ENCODE results near the gene CD93. TPM values are rescaled to one million over a fixed set of nuclear protein-coding genes. Genes with fewer than 3 reads are reported as not detected.

Gene CD93
- total and polyA plus RNA-seq, 2 of the 8 experiments (the other 6 are each of a cell fraction or from before 2014, with no cell fraction given), result under 0.01 to 0.07 TPM

DNA sequence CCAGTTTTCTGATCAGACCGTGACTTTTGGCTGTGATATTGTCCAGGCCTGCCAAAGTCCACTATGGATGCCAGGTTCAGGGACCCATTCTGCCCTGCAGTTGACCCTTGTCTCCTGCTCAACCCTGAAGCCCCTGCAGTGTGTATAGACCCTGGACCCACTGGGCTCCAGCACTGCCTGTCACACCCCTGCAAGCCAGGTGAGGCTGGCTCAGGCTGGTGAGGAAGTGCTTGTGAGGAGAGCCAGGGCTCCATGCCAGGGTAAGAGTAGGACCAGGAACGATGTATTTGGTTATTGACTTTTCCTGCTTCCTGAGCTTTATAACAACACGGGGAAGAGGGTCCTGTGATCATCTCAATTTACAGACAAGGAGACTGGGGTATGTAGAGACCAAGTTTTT, 19.1 kb upstream of the CD93 start:
- POLR2A ChIA-PET (ENCODE audit: partially characterized antibody), result no interaction called here

More for the DNA sequence above, 19.1 kb upstream of the CD93 start:
- H3K27me3 ChIP-seq (replicated peaks in 1 of 4; ENCODE audit: control insufficient read depth in 3 of 4, extremely low read depth in 1 of 4, insufficient read depth in 3 of 4, low read length in 3 of 4), result no peaks in the 10 kb centered on the region
- no peak overlapping the region for H3K23ac ChIP-seq (ENCODE audit: insufficient read length)
- H3K79me2 ChIP-seq (ENCODE audit: control insufficient read depth in 1 of 2, insufficient read depth in 2 of 2, low read length in 2 of 2), result no peaks in the 10 kb centered on the region
- no peak for TF ChIP-seq ZNF274 (IDR thresholded peaks at IDR 0.05; ENCODE audit: borderline replicate concordance, extremely low read depth, low read length)
- no peak for TF ChIP-seq CEBPB (IDR thresholded peaks at IDR 0.05; ENCODE audit: low read depth, low read length)
- no peak for TF ChIP-seq POLR2A (IDR thresholded peaks at IDR 0.05; ENCODE audit: control extremely low read depth in 1 of 2, low read depth in 2 of 2, low read length in 2 of 2)
- TF ChIP-seq BACH1 (IDR thresholded peaks at IDR 0.05; ENCODE audit: low read length), result no peak
- TF ChIP-seq POLR2AphosphoS5 (IDR thresholded peaks at IDR 0.05; ENCODE audit: low read depth, low read length), result no peak
- no peak for TF ChIP-seq JUN (IDR thresholded peaks at IDR 0.05; ENCODE audit: low read depth, low read length)
- TF ChIP-seq RAD21 (IDR thresholded peaks at IDR 0.05 in 1 of 2, conservative IDR thresholded peaks at IDR 0.05 in 1 of 2; ENCODE audit: low read depth in 2 of 2, low read length in 2 of 2), result no peak
- TF ChIP-seq SIX5 (IDR thresholded peaks at IDR 0.05; ENCODE audit: low read depth, low read length), result no peak
- no peak for TF ChIP-seq TCF12 (IDR thresholded peaks at IDR 0.05; ENCODE audit: low read depth, low read length)
- TF ChIP-seq, protein P1, sequence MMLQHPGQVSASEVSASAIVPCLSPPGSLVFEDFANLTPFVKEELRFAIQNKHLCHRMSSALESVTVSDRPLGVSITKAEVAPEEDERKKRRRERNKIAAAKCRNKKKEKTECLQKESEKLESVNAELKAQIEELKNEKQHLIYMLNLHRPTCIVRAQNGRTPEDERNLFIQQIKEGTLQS (IDR thresholded peaks at IDR 0.05; ENCODE audit: insufficient read depth, low read depth, low read length), result no peak
- TF ChIP-seq, protein P2, sequence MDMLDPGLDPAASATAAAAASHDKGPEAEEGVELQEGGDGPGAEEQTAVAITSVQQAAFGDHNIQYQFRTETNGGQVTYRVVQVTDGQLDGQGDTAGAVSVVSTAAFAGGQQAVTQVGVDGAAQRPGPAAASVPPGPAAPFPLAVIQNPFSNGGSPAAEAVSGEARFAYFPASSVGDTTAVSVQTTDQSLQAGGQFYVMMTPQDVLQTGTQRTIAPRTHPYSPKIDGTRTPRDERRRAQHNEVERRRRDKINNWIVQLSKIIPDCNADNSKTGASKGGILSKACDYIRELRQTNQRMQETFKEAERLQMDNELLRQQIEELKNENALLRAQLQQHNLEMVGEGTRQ (IDR thresholded peaks at IDR 0.05; ENCODE audit: low read length), result no peak
- no peak overlapping the region for H3K27ac ChIP-seq (ENCODE audit: low read depth, low read length)
- no peaks in the 10 kb centered on the region for H3K4me1 ChIP-seq (replicated peaks in 1 of 4; ENCODE audit: control insufficient read depth in 3 of 4, insufficient read depth in 4 of 4, low read length in 3 of 4)
- no peak overlapping the region for H3K56ac ChIP-seq (replicated peaks; ENCODE audit: insufficient read length, low read depth, low read length)
- no peak overlapping the region for H3K14ac ChIP-seq (ENCODE audit: insufficient read length)
- no peaks in the 10 kb centered on the region for H3K79me1 ChIP-seq (ENCODE audit: low read depth, low read length)
- no peak overlapping the region for H2AFZ ChIP-seq (ENCODE audit: low read length)
- FAIRE-seq, result no peak
- CTCF ChIA-PET (ENCODE audit: partially characterized antibody), result interaction anchor here (1.1 to 3.8 kb wide), 7 partner anchors 9 to 133 kb away, joined by 3 to 21 read pairs (median 5); no protein-coding TSS in a partner anchor
- H4K8ac ChIP-seq (ENCODE audit: extremely low read depth, insufficient read depth, low read length), result no peak overlapping the region
- no peak overlapping the region for H3K4ac ChIP-seq (replicated peaks; ENCODE audit: insufficient read length, low read depth, low read length)
- no peak overlapping the region for H2BK15ac ChIP-seq (ENCODE audit: low read length)
- no peak overlapping the region for H2AK5ac ChIP-seq (ENCODE audit: low read depth, low read length)
- H3K9me3 ChIP-seq (ENCODE audit: insufficient read depth in 2 of 2, low read depth in 1 of 2, low read length in 1 of 2), result no peaks in the 10 kb centered on the region
- H2BK20ac ChIP-seq (ENCODE audit: low read length), result no peak overlapping the region; the same call in 1 of the 2 replicates
- no peak overlapping the region for H2BK120ac ChIP-seq (replicated peaks; ENCODE audit: low read depth, low read length)
- whole genome bisulfite sequencing, 2 experiments (ENCODE audit: extremely low coverage in 1 of 2, insufficient coverage in 1 of 2, insufficient read length in 1 of 2, insufficient replicate concordance in 2 of 2, low coverage in 1 of 2, low lambda C conversion rate in 2 of 2, missing lambda C conversion rate in 1 of 2), result 88% methylated on average over 2 of the region's 3 CpGs; no CpG with 5 or more reads in 1 of the 2 experiments
- no peaks in the 10 kb centered on the region for H3K36me3 ChIP-seq (ENCODE audit: control insufficient read depth in 2 of 4, insufficient read depth in 4 of 4, low read length in 3 of 4)
- no peak overlapping the region for H4K5ac ChIP-seq (ENCODE audit: insufficient read length, low read depth, low read length)
- DNase-seq (ENCODE audit: low read depth in 1 of 2, low spot score in 2 of 2), result no peak
- H4K20me1 ChIP-seq (replicated peaks in 1 of 2; ENCODE audit: control insufficient read depth in 1 of 2, insufficient read depth in 2 of 2, low read length in 2 of 2), result no peaks in the 10 kb centered on the region
- no peak overlapping the region for H4K91ac ChIP-seq (replicated peaks; ENCODE audit: insufficient read length, low read length)
- H2BK12ac ChIP-seq (ENCODE audit: low read depth, low read length), result no peak overlapping the region
- no peaks in the 10 kb centered on the region for H3K23me2 ChIP-seq (ENCODE audit: low read depth, low read length)
- H3K9ac ChIP-seq (replicated peaks in 1 of 4; ENCODE audit: extremely low read depth in 1 of 4, low read depth in 3 of 4, low read length in 3 of 4), result no peak overlapping the region
- no peak overlapping the region for H2BK5ac ChIP-seq (ENCODE audit: low read depth, low read length)
- no peak overlapping the region for H3K4me2 ChIP-seq (ENCODE audit: insufficient read depth in 1 of 2, low read depth in 2 of 2, low read length in 2 of 2)
- no peak overlapping the region for H3K4me3 ChIP-seq (ENCODE audit: extremely low read depth in 1 of 4, insufficient read depth in 2 of 4, low read depth in 3 of 4, low read length in 4 of 4)
- no peak overlapping the region for H3K18ac ChIP-seq (ENCODE audit: extremely low read depth, low read length)

All from H1 (cell line).